ENCODE measurements around the gene GPS1. TPM values are rescaled to one million over a fixed set of nuclear protein-coding genes. Genes with fewer than 3 reads are reported as not detected.

The GPS1 gene
- total and polyA plus RNA-seq, 11 donors = 76.7 to 151 (median 85.0) TPM

- TF ChIP-seq POLR2A (IDR thresholded peaks at IDR 0.05) (no peak), CTCF (IDR thresholded peaks at IDR 0.05) (no peak)
- no peaks in the 10 kb centered on the region for H3K27me3 ChIP-seq
These were observed 4.8 kb upstream of the GPS1 start for GRCh38 chr17:82046903-82047302.

GRCh38 chr17:82047379-82047778 is 4.3 kb upstream of the GPS1 start:
- no peaks in the 10 kb centered on the region for H3K27me3 ChIP-seq
- no peak overlapping the region for H3K4me3 ChIP-seq
- TF ChIP-seq POLR2A (IDR thresholded peaks at IDR 0.05) (no peak), CTCF (IDR thresholded peaks at IDR 0.05) (no peak)
- 90 to 96% (median 91%) methylated on average over 24 of the region's 24 CpGs for WGBS, 4 donors
- no peak for ATAC-seq
- intact Hi-C loops (cut with DNase I) = no loop called here
- H3K4me1 ChIP-seq = peaks cover 1 to 22% (median 12%) of the 10 kb centered on the region in 12 donors
- peak in 1 of 5 donors; percentile 16 for DNase-seq
- no peaks in the 10 kb centered on the region for H3K9me3 ChIP-seq
- H3K27ac ChIP-seq = no peak overlapping the region
- H3K36me3 ChIP-seq = peaks cover 0 to 35% (median 8%) of the 10 kb centered on the region in 9 donors

More at GRCh38 chr17:82046903-82047302, 4.8 kb upstream of the GPS1 start:
- Histone ChIP-seq H3K4me3 (no peak overlapping the region), H3K27ac (no peak overlapping the region), H3K4me1 (peaks cover 0 to 20% (median 10%) of the 10 kb centered on the region in 12 donors), H3K36me3 (peaks cover 0 to 35% (median 8%) of the 10 kb centered on the region in 9 donors), H3K9me3 (no peaks in the 10 kb centered on the region)
- ATAC-seq = no peak
- no peak for DNase-seq
- intact Hi-C loops (cut with DNase I) = loop anchor here in 1 of 10 donors (1.0 kb wide), 1 partner anchor 26 kb away; no protein-coding TSS in a partner anchor
- 88 to 92% (median 90%) methylated on average over 21 of the region's 21 CpGs for WGBS, 4 donors

GRCh38 chr17:82047914-82048570 is 3.7 kb upstream of the GPS1 start:
- TF ChIP-seq POLR2A (IDR thresholded peaks at IDR 0.05) (no peak), CTCF (IDR thresholded peaks at IDR 0.05) (no peak)
- Histone ChIP-seq H3K4me3 (no peak overlapping the region), H3K9me3 (no peaks in the 10 kb centered on the region), H3K4me1 (peaks cover 3 to 29% (median 18%) of the 10 kb centered on the region in 12 donors), H3K27ac (no peak overlapping the region), H3K27me3 (no peaks in the 10 kb centered on the region), H3K36me3 (peaks cover 0 to 35% (median 8%) of the 10 kb centered on the region in 9 donors)
- peak in 2 of 5 donors; percentile 17 to 58 for DNase-seq
- no peak for ATAC-seq
- WGBS, 4 donors = 89 to 93% (median 92%) methylated on average over 11 to 25 of the region's 25 CpGs
- intact Hi-C loops (cut with DNase I) = no loop called here

- Histone ChIP-seq H3K4me1 (peaks cover 3 to 34% (median 23%) of the 10 kb centered on the region in 12 donors), H3K9me3 (no peaks in the 10 kb centered on the region), H3K27me3 (no peaks in the 10 kb centered on the region), H3K27ac (no peak overlapping the region), H3K4me3 (no peak overlapping the region), H3K36me3 (peaks cover 0 to 37% (median 8%) of the 10 kb centered on the region in 9 donors)
- intact Hi-C loops (cut with DNase I) = no loop called here
- DNase-seq (peak in 2 of 5 donors; percentile 17 to 51), ATAC-seq (no peak)
- no peak for TF ChIP-seq CTCF (IDR thresholded peaks at IDR 0.05)
- 86 to 92% (median 91%) methylated on average over 20 of the region's 20 CpGs for WGBS, 4 donors
These were observed 3.1 kb upstream of the GPS1 start for GRCh38 chr17:82048571-82048971.
